Measurements from ENCODE around the gene TTC7B.

The TTC7B gene

GRCh38 chr14:90553298-90553920 is 262.8 kb downstream of the TTC7B start:
- no peak for DNase-seq

- DNase-seq: no peak
These were observed 263.5 kb downstream of the TTC7B start for GRCh38 chr14:90552465-90553297.

GRCh38 chr14:90551733-90552464 is 264.3 kb downstream of the TTC7B start:
- no peak for DNase-seq

GRCh38 chr14:90551070-90551704 is 265.0 kb downstream of the TTC7B start:
- DNase-seq: no peak

- DNase-seq: no peak
These were observed 266.2 kb downstream of the TTC7B start for GRCh38 chr14:90549794-90550641.

GRCh38 chr14:90548455-90548854 is 267.8 kb downstream of the TTC7B start:
- no peak for DNase-seq

GRCh38 chr14:90547968-90548367 is 268.3 kb downstream of the TTC7B start:
- no peak for DNase-seq

- no peak for DNase-seq
These were observed 269.0 kb downstream of the TTC7B start for GRCh38 chr14:90547250-90547649.

GRCh38 chr14:90546767-90547166 is 269.5 kb downstream of the TTC7B start:
- DNase-seq: no peak

GRCh38 chr14:90545966-90546751 is 270.1 kb downstream of the TTC7B start:
- DNase-seq: peak; percentile 57

GRCh38 chr14:90545382-90545781 is 270.8 kb downstream of the TTC7B start:
- no peak for DNase-seq

GRCh38 chr14:90544971-90545370 is 271.3 kb downstream of the TTC7B start:
- DNase-seq: no peak

GRCh38 chr14:90544566-90544965 is 271.7 kb downstream of the TTC7B start:
- DNase-seq: no peak

GRCh38 chr14:90543876-90544275 is 272.4 kb downstream of the TTC7B start:
- no peak for DNase-seq

- no peak for DNase-seq
These were observed 275.1 kb downstream of the TTC7B start for GRCh38 chr14:90541076-90541634.

- DNase-seq: no peak
These were observed 275.8 kb downstream of the TTC7B start for GRCh38 chr14:90540437-90540836.

- no peak for DNase-seq
These were observed 276.2 kb downstream of the TTC7B start for GRCh38 chr14:90539996-90540395.

GRCh38 chr14:90539496-90539775 is 276.8 kb downstream of the TTC7B start:
- no peak for DNase-seq

GRCh38 chr14:90538716-90539495 is 277.3 kb downstream of the TTC7B start:
- DNase-seq: no peak

- no peak for DNase-seq
These were observed 278.1 kb downstream of the TTC7B start for GRCh38 chr14:90538095-90538494.
